Left ventricle myocardium inferior (tissue), 1 donor: ENCODE data around the gene PLXNA4. TPM values are rescaled to one million over a fixed set of nuclear protein-coding genes. Genes with fewer than 3 reads are reported as not detected.

Experiments
- DNase-seq: peaks from one replicate; pipeline ENCODE4 v3.0.0-alpha.2; 2020
- H3K27ac ChIP-seq: fragments of 200-600 bp; replicated peaks from 2 replicates; pipeline ENCODE4 v1.8.0; 2021
- H3K27me3 ChIP-seq: fragments of 200-600 bp; 2 replicates; pipeline ENCODE4 v1.8.0; 2021; ENCODE audit warnings: low read depth
- H3K36me3 ChIP-seq: fragments of 200-600 bp; 2 replicates; pipeline ENCODE4 v1.8.0; 2021
- H3K4me1 ChIP-seq: fragments of 200-600 bp; 2 replicates; pipeline ENCODE4 v1.8.0; 2021
- H3K4me3 ChIP-seq: fragments of 200-600 bp; 2 replicates; pipeline ENCODE4 v1.8.0; 2021; ENCODE audit warnings: mild to moderate bottlenecking, moderate library complexity
- H3K9me3 ChIP-seq: fragments of 200-600 bp; replicated peaks from 2 replicates; pipeline ENCODE4 v1.8.0; 2021
- intact Hi-C: fragments of 100-400 bp; cut with micrococcal nuclease; formaldehyde crosslinking; loops from one replicate; pipeline ENCODE4 v1.11.0; 2022
- total RNA-seq: library from RNA; stranded (reverse); fragmentation: NEBNext Ultra II Directional; extraction: Animal tissue kit (Norgen Biotek cat#: 25700); gene quantifications from one replicate; pipeline ENCODE4 v1.2.1, GENCODE V29; 2021
- TF ChIP-seq, protein P1 (sequence below): fragments of 200-600 bp; IDR thresholded peaks from 2 replicates; pipeline ENCODE4 v1.8.0; 2021; ENCODE audit warnings: antibody characterized with exemption, mild to moderate bottlenecking, borderline replicate concordance
- donor health status: DM: no; HTN: yes; CAD: no; lungs with severe emphysema.

PLXNA4 gene
- total RNA-seq, 1 donor from 2014 or later: 18.1 TPM

DNA sequence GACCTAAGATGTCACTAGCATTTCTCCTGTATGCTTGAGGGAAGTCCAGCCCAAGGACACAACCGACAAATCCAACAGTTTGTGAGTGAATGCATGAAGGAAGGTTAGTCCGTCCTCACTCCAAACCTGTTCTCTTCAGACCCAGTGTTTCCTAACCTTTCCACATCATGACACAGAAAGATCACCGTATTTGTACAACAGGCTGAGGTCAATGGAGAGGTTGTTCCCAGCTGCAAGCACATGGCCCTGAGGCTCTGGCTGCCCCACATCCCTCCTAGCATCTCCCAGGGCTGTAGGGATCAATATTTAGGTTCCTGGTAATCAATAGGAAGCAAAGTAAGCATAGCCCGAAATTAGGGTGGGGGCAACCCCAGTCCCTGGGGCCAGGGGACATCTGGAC is 227.9 kb downstream of the PLXNA4 start:
- intact Hi-C loops: no loop called here

DNA sequence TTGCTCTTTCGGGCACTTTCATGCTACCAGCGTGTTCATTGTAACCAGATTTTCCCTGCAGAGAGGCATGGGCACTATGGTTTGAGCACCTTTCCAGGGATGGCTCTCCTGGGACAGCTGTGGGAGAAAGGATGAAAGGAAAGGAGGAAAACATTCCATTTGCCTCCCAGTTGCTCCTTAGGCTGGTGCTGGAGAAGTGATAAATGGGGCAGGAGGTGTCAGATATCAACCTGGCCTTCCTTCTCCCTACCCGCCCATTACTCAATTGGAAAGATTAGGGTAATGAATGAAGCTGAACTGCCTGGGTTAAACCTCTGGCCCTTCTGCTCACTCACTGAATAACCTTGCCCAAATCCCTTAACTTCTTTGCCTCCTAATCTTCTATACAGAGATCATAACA is 228.4 kb downstream of the PLXNA4 start:
- intact Hi-C loops: no loop called here
- Histone ChIP-seq H3K4me1 (peaks cover 37% of the 10 kb centered on the region), H3K27ac (no peak overlapping the region), H3K4me3 (no peak overlapping the region), H3K36me3 (no peaks in the 10 kb centered on the region), H3K27me3 (no peaks in the 10 kb centered on the region), H3K9me3 (no peaks in the 10 kb centered on the region)
- TF ChIP-seq, protein P1, sequence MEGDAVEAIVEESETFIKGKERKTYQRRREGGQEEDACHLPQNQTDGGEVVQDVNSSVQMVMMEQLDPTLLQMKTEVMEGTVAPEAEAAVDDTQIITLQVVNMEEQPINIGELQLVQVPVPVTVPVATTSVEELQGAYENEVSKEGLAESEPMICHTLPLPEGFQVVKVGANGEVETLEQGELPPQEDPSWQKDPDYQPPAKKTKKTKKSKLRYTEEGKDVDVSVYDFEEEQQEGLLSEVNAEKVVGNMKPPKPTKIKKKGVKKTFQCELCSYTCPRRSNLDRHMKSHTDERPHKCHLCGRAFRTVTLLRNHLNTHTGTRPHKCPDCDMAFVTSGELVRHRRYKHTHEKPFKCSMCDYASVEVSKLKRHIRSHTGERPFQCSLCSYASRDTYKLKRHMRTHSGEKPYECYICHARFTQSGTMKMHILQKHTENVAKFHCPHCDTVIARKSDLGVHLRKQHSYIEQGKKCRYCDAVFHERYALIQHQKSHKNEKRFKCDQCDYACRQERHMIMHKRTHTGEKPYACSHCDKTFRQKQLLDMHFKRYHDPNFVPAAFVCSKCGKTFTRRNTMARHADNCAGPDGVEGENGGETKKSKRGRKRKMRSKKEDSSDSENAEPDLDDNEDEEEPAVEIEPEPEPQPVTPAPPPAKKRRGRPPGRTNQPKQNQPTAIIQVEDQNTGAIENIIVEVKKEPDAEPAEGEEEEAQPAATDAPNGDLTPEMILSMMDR: no peak
- no peak for DNase-seq

More for the DNA sequence above, 227.9 kb downstream of the PLXNA4 start:
- peaks cover 39% of the 10 kb centered on the region for H3K4me1 ChIP-seq
- no peaks in the 10 kb centered on the region for H3K36me3 ChIP-seq
- H3K27ac ChIP-seq: no peak overlapping the region
- H3K9me3 ChIP-seq: no peaks in the 10 kb centered on the region
- TF ChIP-seq, protein P1: no peak
- H3K4me3 ChIP-seq: no peak overlapping the region
- H3K27me3 ChIP-seq: no peaks in the 10 kb centered on the region
- no peak for DNase-seq

DNA sequence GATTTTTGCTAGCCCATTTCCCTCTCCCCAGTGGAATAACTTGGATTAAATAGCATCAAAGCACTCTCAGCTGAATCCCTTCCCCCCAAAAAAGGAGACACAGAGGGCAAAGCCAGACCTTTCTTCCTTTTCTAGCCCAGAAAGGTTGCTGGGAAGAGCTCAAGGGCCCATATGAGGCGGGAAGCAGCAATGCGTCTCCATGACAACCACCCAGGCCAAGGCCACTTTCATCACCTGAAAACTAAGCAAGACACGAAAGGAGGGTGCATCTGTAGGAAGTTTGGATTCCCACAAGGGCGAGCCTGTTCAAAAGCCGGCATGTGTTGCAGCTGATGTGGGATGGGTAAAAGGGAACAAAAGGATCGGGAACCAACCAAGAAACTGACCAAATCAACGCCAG is 229.1 kb downstream of the PLXNA4 start:
- intact Hi-C loops: no loop called here

DNA sequence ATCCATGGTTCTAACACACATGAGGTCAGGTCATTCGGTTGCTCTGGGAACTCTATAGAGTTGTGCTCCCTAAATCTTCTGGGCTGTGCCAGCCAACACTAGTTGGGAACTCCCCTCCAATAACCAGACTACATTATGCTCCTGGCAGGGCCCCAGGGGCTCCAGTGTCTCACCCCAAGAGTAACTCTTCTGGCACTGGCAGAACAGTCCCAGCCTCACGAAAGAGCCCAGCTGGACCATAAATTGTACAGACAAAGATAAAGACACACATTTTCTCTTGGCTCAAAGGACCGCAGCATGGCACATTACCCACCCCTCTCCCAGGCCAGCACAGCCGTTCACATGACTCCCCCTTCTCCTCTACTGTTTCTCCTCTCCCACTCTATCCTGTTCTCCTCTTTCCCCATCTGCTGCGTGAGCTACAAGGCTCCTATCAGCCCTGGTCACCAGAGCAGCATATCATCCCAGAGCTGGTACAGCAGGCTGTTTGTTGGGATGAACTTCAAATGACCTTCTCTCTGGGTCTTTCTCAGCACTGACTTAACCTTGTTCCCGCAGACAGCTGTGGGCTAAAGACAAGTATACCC is 230.6 kb downstream of the PLXNA4 start:
- H3K9me3 ChIP-seq: no peaks in the 10 kb centered on the region
- no peak for DNase-seq
- no peaks in the 10 kb centered on the region for H3K36me3 ChIP-seq
- no peak overlapping the region for H3K27ac ChIP-seq
- H3K4me3 ChIP-seq: no peak overlapping the region
- TF ChIP-seq, protein P1: no peak
- H3K27me3 ChIP-seq: no peaks in the 10 kb centered on the region
- intact Hi-C loops: no loop called here
- H3K4me1 ChIP-seq: peaks cover 20% of the 10 kb centered on the region

More for the DNA sequence above, 229.1 kb downstream of the PLXNA4 start:
- Histone ChIP-seq H3K4me1 (peaks cover 29% of the 10 kb centered on the region), H3K27me3 (no peaks in the 10 kb centered on the region), H3K9me3 (no peaks in the 10 kb centered on the region), H3K4me3 (no peak overlapping the region), H3K36me3 (no peaks in the 10 kb centered on the region), H3K27ac (no peak overlapping the region)
- TF ChIP-seq, protein P1: no peak
- no peak for DNase-seq

DNA sequence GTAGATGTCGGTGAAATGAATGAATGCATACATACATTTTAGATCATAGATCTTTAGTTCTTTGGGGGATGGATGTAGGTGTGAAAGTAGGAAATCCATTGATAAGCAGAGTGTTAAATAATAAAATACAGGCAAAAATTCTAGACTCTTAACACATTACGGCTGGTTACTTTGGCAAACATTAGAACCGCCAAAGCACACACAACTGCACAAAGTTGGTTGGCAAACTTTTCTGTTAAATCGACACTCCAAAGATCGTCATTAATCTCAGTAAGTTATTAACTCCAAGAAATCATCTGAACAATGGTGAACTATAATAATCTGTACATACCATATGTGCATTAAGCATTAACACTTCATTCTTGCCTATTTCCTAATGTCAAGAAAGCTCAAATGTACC is 231.2 kb downstream of the PLXNA4 start:
- Histone ChIP-seq H3K9me3 (no peaks in the 10 kb centered on the region), H3K4me1 (peaks cover 20% of the 10 kb centered on the region), H3K4me3 (no peak overlapping the region), H3K27ac (no peak overlapping the region), H3K27me3 (no peaks in the 10 kb centered on the region), H3K36me3 (no peaks in the 10 kb centered on the region)
- TF ChIP-seq, protein P1: no peak
- intact Hi-C loops: no loop called here
- no peak for DNase-seq
